ENCODE data around the gene LIPN. TPM values are rescaled to one million over a fixed set of nuclear protein-coding genes. Genes with fewer than 3 reads are reported as not detected.
"Not testable (repeated sequence)": the region's sequence is repeated elsewhere in the genome, so short reads cannot be mapped to it uniquely, and the experiment has no call there.

LIPN gene
- total RNA-seq, 6 experiments from 2014 or later: 0.25 to 0.29 TPM; not detected in 4

GRCh38 chr10:88735661-88736060, 24.2 kb upstream of the LIPN start:
- Histone ChIP-seq H3K27ac (no peak overlapping the region), H3K4me3 (no peak overlapping the region), H3K36me3 (no peaks in the 10 kb centered on the region), H3K4me1 (no peaks in the 10 kb centered on the region), H3K27me3 (no peaks in the 10 kb centered on the region), H3K9me3 (no peaks in the 10 kb centered on the region)
- TF ChIP-seq POLR2A (IDR thresholded peaks at IDR 0.05) (no peak), CTCF (IDR thresholded peaks at IDR 0.05) (no peak)
- intact Hi-C loops (cut with DNase I): no loop called here
- ATAC-seq: no peak
- no peak for DNase-seq
- 50% methylated on average over 1 of the region's 1 CpG for WGBS (ENCODE audit: insufficient coverage, low coverage, low lambda C conversion rate, missing lambda C conversion rate)

- intact Hi-C loops (cut with DNase I): not testable (repeated sequence)
Observed at GRCh38 chr10:88741921-88742320, 17.9 kb upstream of the LIPN start.

GRCh38 chr10:88742448-88742847, 17.4 kb upstream of the LIPN start:
- H3K4me3 ChIP-seq: no peak overlapping the region
- no peaks in the 10 kb centered on the region for H3K36me3 ChIP-seq
- DNase-seq (no peak), ATAC-seq (no peak)
- intact Hi-C loops (cut with DNase I): no loop called here
- no peaks in the 10 kb centered on the region for H3K9me3 ChIP-seq
- TF ChIP-seq POLR2A (IDR thresholded peaks at IDR 0.05): no peak
- no peak for TF ChIP-seq CTCF (IDR thresholded peaks at IDR 0.05)
- H3K27ac ChIP-seq: no peak overlapping the region
- no peaks in the 10 kb centered on the region for H3K27me3 ChIP-seq
- WGBS (ENCODE audit: insufficient coverage, low coverage, low lambda C conversion rate, missing lambda C conversion rate): 100% methylated on average over 1 of the region's 1 CpG
- H3K4me1 ChIP-seq: no peaks in the 10 kb centered on the region

More at GRCh38 chr10:88741921-88742320, 17.9 kb upstream of the LIPN start:
- not testable (repeated sequence) for H3K27ac ChIP-seq, H3K27me3 ChIP-seq, ATAC-seq, H3K4me1 ChIP-seq, DNase-seq, H3K9me3 ChIP-seq, H3K36me3 ChIP-seq, H3K4me3 ChIP-seq
- 45% methylated on average over 5 of the region's 5 CpGs for WGBS (ENCODE audit: insufficient coverage, low coverage, low lambda C conversion rate, missing lambda C conversion rate)

- Histone ChIP-seq H3K4me3 (no peak overlapping the region), H3K36me3 (no peaks in the 10 kb centered on the region), H3K27ac (no peak overlapping the region), H3K27me3 (no peaks in the 10 kb centered on the region), H3K4me1 (no peaks in the 10 kb centered on the region), H3K9me3 (no peaks in the 10 kb centered on the region)
- TF ChIP-seq CTCF (IDR thresholded peaks at IDR 0.05): no peak
- DNase-seq (no peak), ATAC-seq (peak in 2 of 4 donors; percentile 11 to 26)
- intact Hi-C loops (cut with DNase I): no loop called here
- 80% methylated on average over 1 of the region's 5 CpGs for WGBS (ENCODE audit: insufficient coverage, low coverage, low lambda C conversion rate, missing lambda C conversion rate)
Observed at GRCh38 chr10:88744002-88744401, 15.8 kb upstream of the LIPN start.

GRCh38 chr10:88745633-88746032, 14.2 kb upstream of the LIPN start:
- intact Hi-C loops (cut with DNase I): no loop called here
- no peak overlapping the region for H3K27ac ChIP-seq
- no peaks in the 10 kb centered on the region for H3K27me3 ChIP-seq
- no peak overlapping the region for H3K4me3 ChIP-seq
- H3K9me3 ChIP-seq: no peaks in the 10 kb centered on the region
- no peaks in the 10 kb centered on the region for H3K4me1 ChIP-seq
- DNase-seq (no peak), ATAC-seq (no peak)
- no peaks in the 10 kb centered on the region for H3K36me3 ChIP-seq
- no peak for TF ChIP-seq POLR2A (IDR thresholded peaks at IDR 0.05)
- no peak for TF ChIP-seq CTCF (IDR thresholded peaks at IDR 0.05)
- WGBS (ENCODE audit: insufficient coverage, low coverage, low lambda C conversion rate, missing lambda C conversion rate): 80% methylated on average over 1 of the region's 1 CpG

Measured in right lobe of liver (tissue), 6 donors.